Measurements from ENCODE around the gene FFAR3.

DNA sequence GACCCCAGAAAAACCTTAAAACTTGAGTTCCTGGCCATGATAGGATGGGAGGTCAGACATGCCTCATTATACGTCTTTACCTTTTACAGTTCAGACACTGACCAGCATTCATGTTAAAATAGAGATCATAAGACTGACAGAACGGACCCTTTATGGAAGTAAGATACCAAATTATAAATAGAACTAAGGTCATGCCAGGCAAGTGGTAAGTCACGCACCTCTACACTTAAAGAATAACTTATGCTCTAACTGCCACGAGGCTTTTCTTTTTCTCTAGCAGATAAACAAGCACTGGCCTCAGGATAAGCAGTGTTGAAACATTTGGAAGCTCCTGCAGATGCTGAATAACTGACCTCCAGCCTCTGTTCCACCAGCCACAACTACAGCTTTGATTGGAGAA is 41.0 kb downstream of the FFAR3 start:
- TF ChIP-seq, protein P1, sequence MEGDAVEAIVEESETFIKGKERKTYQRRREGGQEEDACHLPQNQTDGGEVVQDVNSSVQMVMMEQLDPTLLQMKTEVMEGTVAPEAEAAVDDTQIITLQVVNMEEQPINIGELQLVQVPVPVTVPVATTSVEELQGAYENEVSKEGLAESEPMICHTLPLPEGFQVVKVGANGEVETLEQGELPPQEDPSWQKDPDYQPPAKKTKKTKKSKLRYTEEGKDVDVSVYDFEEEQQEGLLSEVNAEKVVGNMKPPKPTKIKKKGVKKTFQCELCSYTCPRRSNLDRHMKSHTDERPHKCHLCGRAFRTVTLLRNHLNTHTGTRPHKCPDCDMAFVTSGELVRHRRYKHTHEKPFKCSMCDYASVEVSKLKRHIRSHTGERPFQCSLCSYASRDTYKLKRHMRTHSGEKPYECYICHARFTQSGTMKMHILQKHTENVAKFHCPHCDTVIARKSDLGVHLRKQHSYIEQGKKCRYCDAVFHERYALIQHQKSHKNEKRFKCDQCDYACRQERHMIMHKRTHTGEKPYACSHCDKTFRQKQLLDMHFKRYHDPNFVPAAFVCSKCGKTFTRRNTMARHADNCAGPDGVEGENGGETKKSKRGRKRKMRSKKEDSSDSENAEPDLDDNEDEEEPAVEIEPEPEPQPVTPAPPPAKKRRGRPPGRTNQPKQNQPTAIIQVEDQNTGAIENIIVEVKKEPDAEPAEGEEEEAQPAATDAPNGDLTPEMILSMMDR (optimal IDR thresholded peaks at IDR 0.05 in 1 of 3, IDR thresholded peaks at IDR 0.05 in 1 of 3, conservative IDR thresholded peaks at IDR 0.05 in 1 of 3; ENCODE audit: extremely low read depth in 1 of 3, insufficient read depth in 2 of 3, low read length in 3 of 3), result no peak
- TF ChIP-seq EZH2 (IDR thresholded peaks at IDR 0.05; ENCODE audit: low read length), result no peak
